ENCODE data around the gene FXYD1.

DNA sequence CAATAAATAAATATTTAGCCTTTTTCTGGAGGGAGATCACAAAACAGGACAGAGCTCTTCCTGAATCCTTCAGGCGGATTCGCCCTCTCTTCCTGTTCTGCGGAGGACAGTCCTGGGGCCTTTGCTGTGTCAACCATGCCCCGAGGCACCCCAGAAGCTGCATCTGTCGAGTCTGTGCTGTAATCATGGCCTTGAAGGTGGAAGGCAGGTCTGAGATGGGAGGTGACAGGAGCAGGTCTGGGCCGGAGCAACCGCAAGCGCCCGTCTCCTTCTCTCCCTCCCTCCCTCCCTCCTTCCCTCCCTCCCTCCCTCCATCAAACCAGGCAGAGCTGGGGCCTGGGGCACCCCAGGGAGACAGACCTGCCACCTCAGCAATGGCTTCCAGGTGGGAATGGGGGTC, 27.6 kb upstream of the FXYD1 start:
- TF ChIP-seq JUNB (IDR thresholded peaks at IDR 0.05; ENCODE audit: unreplicated experiment) (no peak), EZH2phosphoT487 (IDR thresholded peaks at IDR 0.05; ENCODE audit: unreplicated experiment) (no peak), CTCF (conservative IDR thresholded peaks at IDR 0.05; ENCODE audit: low read depth in 2 of 2) (no peak), POLR2AphosphoS5 (IDR thresholded peaks at IDR 0.05; ENCODE audit: low read depth) (no peak), EZH2 (IDR thresholded peaks at IDR 0.05; ENCODE audit: low read depth, unreplicated experiment) (no peak), STAT1 (IDR thresholded peaks at IDR 0.05; ENCODE audit: unreplicated experiment) (no peak), CREB1 (CRISPR knock-in tag; IDR thresholded peaks at IDR 0.05; ENCODE audit: low read depth) (no peak), ZNF331 (CRISPR knock-in tag; IDR thresholded peaks at IDR 0.05; ENCODE audit: low read depth) (no peak), ZNF114 (CRISPR knock-in tag; IDR thresholded peaks at IDR 0.05) (no peak), NANOG (IDR thresholded peaks at IDR 0.05; ENCODE audit: borderline replicate concordance) (no peak)
- TF ChIP-seq, protein P1, sequence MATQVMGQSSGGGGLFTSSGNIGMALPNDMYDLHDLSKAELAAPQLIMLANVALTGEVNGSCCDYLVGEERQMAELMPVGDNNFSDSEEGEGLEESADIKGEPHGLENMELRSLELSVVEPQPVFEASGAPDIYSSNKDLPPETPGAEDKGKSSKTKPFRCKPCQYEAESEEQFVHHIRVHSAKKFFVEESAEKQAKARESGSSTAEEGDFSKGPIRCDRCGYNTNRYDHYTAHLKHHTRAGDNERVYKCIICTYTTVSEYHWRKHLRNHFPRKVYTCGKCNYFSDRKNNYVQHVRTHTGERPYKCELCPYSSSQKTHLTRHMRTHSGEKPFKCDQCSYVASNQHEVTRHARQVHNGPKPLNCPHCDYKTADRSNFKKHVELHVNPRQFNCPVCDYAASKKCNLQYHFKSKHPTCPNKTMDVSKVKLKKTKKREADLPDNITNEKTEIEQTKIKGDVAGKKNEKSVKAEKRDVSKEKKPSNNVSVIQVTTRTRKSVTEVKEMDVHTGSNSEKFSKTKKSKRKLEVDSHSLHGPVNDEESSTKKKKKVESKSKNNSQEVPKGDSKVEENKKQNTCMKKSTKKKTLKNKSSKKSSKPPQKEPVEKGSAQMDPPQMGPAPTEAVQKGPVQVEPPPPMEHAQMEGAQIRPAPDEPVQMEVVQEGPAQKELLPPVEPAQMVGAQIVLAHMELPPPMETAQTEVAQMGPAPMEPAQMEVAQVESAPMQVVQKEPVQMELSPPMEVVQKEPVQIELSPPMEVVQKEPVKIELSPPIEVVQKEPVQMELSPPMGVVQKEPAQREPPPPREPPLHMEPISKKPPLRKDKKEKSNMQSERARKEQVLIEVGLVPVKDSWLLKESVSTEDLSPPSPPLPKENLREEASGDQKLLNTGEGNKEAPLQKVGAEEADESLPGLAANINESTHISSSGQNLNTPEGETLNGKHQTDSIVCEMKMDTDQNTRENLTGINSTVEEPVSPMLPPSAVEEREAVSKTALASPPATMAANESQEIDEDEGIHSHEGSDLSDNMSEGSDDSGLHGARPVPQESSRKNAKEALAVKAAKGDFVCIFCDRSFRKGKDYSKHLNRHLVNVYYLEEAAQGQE (IDR thresholded peaks at IDR 0.05; ENCODE audit: unreplicated experiment), result no peak
- TF ChIP-seq, protein P2, sequence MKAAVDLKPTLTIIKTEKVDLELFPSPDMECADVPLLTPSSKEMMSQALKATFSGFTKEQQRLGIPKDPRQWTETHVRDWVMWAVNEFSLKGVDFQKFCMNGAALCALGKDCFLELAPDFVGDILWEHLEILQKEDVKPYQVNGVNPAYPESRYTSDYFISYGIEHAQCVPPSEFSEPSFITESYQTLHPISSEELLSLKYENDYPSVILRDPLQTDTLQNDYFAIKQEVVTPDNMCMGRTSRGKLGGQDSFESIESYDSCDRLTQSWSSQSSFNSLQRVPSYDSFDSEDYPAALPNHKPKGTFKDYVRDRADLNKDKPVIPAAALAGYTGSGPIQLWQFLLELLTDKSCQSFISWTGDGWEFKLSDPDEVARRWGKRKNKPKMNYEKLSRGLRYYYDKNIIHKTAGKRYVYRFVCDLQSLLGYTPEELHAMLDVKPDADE (IDR thresholded peaks at IDR 0.05), result no peak
- TF ChIP-seq, protein P3, sequence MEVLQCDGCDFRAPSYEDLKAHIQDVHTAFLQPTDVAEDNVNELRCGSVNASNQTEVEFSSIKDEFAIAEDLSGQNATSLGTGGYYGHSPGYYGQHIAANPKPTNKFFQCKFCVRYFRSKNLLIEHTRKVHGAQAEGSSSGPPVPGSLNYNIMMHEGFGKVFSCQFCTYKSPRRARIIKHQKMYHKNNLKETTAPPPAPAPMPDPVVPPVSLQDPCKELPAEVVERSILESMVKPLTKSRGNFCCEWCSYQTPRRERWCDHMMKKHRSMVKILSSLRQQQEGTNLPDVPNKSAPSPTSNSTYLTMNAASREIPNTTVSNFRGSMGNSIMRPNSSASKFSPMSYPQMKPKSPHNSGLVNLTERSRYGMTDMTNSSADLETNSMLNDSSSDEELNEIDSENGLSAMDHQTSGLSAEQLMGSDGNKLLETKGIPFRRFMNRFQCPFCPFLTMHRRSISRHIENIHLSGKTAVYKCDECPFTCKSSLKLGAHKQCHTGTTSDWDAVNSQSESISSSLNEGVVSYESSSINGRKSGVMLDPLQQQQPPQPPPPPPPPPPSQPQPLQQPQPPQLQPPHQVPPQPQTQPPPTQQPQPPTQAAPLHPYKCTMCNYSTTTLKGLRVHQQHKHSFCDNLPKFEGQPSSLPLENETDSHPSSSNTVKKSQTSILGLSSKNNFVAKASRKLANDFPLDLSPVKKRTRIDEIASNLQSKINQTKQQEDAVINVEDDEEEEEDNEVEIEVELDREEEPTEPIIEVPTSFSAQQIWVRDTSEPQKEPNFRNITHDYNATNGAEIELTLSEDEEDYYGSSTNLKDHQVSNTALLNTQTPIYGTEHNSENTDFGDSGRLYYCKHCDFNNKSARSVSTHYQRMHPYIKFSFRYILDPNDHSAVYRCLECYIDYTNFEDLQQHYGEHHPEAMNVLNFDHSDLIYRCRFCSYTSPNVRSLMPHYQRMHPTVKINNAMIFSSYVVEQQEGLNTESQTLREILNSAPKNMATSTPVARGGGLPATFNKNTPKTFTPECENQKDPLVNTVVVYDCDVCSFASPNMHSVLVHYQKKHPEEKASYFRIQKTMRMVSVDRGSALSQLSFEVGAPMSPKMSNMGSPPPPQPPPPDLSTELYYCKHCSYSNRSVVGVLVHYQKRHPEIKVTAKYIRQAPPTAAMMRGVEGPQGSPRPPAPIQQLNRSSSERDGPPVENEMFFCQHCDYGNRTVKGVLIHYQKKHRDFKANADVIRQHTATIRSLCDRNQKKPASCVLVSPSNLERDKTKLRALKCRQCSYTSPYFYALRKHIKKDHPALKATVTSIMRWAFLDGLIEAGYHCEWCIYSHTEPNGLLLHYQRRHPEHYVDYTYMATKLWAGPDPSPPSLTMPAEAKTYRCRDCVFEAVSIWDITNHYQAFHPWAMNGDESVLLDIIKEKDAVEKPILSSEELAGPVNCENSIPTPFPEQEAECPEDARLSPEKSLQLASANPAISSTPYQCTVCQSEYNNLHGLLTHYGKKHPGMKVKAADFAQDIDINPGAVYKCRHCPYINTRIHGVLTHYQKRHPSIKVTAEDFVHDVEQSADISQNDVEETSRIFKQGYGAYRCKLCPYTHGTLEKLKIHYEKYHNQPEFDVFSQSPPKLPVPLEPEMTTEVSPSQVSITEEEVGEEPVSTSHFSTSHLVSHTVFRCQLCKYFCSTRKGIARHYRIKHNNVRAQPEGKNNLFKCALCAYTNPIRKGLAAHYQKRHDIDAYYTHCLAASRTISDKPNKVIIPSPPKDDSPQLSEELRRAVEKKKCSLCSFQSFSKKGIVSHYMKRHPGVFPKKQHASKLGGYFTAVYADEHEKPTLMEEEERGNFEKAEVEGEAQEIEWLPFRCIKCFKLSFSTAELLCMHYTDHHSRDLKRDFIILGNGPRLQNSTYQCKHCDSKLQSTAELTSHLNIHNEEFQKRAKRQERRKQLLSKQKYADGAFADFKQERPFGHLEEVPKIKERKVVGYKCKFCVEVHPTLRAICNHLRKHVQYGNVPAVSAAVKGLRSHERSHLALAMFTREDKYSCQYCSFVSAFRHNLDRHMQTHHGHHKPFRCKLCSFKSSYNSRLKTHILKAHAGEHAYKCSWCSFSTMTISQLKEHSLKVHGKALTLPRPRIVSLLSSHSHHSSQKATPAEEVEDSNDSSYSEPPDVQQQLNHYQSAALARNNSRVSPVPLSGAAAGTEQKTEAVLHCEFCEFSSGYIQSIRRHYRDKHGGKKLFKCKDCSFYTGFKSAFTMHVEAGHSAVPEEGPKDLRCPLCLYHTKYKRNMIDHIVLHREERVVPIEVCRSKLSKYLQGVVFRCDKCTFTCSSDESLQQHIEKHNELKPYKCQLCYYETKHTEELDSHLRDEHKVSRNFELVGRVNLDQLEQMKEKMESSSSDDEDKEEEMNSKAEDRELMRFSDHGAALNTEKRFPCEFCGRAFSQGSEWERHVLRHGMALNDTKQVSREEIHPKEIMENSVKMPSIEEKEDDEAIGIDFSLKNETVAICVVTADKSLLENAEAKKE (CRISPR knock-in tag; IDR thresholded peaks at IDR 0.05), result no peak
